Measurements from ENCODE around the gene ARHGAP9.
"Not testable (repeated sequence)": the region's sequence is repeated elsewhere in the genome, so short reads cannot be mapped to it uniquely, and the experiment has no call there.

The ARHGAP9 gene

GRCh38 chr12:57516617-57517153, 37.0 kb upstream of the ARHGAP9 start:
- Histone ChIP-seq H3K36me3 (ENCODE audit: insufficient read depth, insufficient read length, low read length) (peaks cover 75% of the 10 kb centered on the region), H3K27me3 (ENCODE audit: insufficient read depth, insufficient read length) (no peaks in the 10 kb centered on the region), H3K4me3 (ENCODE audit: insufficient read length, low read depth) (no peak overlapping the region), H3K4me1 (ENCODE audit: insufficient read depth, insufficient read length) (no peaks in the 10 kb centered on the region), H3K9ac (ENCODE audit: insufficient read length, low read depth) (no peak overlapping the region), H3K9me3 (ENCODE audit: insufficient read depth, low read length) (no peaks in the 10 kb centered on the region)
- TF ChIP-seq ZNF274 (IDR thresholded peaks at IDR 0.05; ENCODE audit: low read depth, low read length), result no peak
- TF ChIP-seq SUZ12 (IDR thresholded peaks at IDR 0.05; ENCODE audit: extremely low read depth, insufficient read depth, insufficient read length), result no peak
- TF ChIP-seq YY1 (IDR thresholded peaks at IDR 0.05; ENCODE audit: insufficient read depth, insufficient read length), result no peak
- no peak for DNase-seq (ENCODE audit: low read depth, low spot score)

GRCh38 chr12:57515934-57516541, 36.4 kb upstream of the ARHGAP9 start:
- Histone ChIP-seq H3K27me3 (ENCODE audit: insufficient read depth, insufficient read length) (no peaks in the 10 kb centered on the region), H3K36me3 (ENCODE audit: insufficient read depth, insufficient read length, low read length) (peaks cover 82% of the 10 kb centered on the region), H3K9me3 (ENCODE audit: insufficient read depth, low read length) (no peaks in the 10 kb centered on the region), H3K4me1 (ENCODE audit: insufficient read depth, insufficient read length) (no peaks in the 10 kb centered on the region), H3K4me3 (ENCODE audit: insufficient read length, low read depth) (no peak overlapping the region), H3K9ac (ENCODE audit: insufficient read length, low read depth) (no peak overlapping the region)
- TF ChIP-seq YY1 (IDR thresholded peaks at IDR 0.05; ENCODE audit: insufficient read depth, insufficient read length) (no peak), SUZ12 (IDR thresholded peaks at IDR 0.05; ENCODE audit: extremely low read depth, insufficient read depth, insufficient read length) (no peak)
- DNase-seq (ENCODE audit: low read depth, low spot score), result no peak

- peaks cover 87% of the 10 kb centered on the region for H3K36me3 ChIP-seq (ENCODE audit: insufficient read depth, insufficient read length, low read length)
- DNase-seq (ENCODE audit: low read depth, low spot score), result no peak
- no peak overlapping the region for H3K9ac ChIP-seq (ENCODE audit: insufficient read length, low read depth)
- no peak for TF ChIP-seq ZNF274 (IDR thresholded peaks at IDR 0.05; ENCODE audit: low read depth, low read length)
- no peak for TF ChIP-seq SUZ12 (IDR thresholded peaks at IDR 0.05; ENCODE audit: extremely low read depth, insufficient read depth, insufficient read length)
- no peak for TF ChIP-seq YY1 (IDR thresholded peaks at IDR 0.05; ENCODE audit: insufficient read depth, insufficient read length)
- H3K9me3 ChIP-seq (ENCODE audit: insufficient read depth, low read length), result no peaks in the 10 kb centered on the region
- H3K4me1 ChIP-seq (ENCODE audit: insufficient read depth, insufficient read length), result no peaks in the 10 kb centered on the region
- H3K4me3 ChIP-seq (ENCODE audit: insufficient read length, low read depth), result no peak overlapping the region
- no peaks in the 10 kb centered on the region for H3K27me3 ChIP-seq (ENCODE audit: insufficient read depth, insufficient read length)
These were observed 35.8 kb upstream of the ARHGAP9 start for GRCh38 chr12:57515408-57515933.

GRCh38 chr12:57514720-57515407, 35.2 kb upstream of the ARHGAP9 start:
- Histone ChIP-seq H3K9me3 (ENCODE audit: insufficient read depth, low read length) (no peaks in the 10 kb centered on the region), H3K27me3 (ENCODE audit: insufficient read depth, insufficient read length) (no peaks in the 10 kb centered on the region), H3K36me3 (ENCODE audit: insufficient read depth, insufficient read length, low read length) (peaks cover 93% of the 10 kb centered on the region), H3K9ac (ENCODE audit: insufficient read length, low read depth) (no peak overlapping the region), H3K4me3 (ENCODE audit: insufficient read length, low read depth) (no peak overlapping the region), H3K4me1 (ENCODE audit: insufficient read depth, insufficient read length) (no peaks in the 10 kb centered on the region)
- no peak for DNase-seq (ENCODE audit: low read depth, low spot score)
- TF ChIP-seq ZNF274 (IDR thresholded peaks at IDR 0.05; ENCODE audit: low read depth, low read length), result no peak
- TF ChIP-seq YY1 (IDR thresholded peaks at IDR 0.05; ENCODE audit: insufficient read depth, insufficient read length), result no peak
- no peak for TF ChIP-seq SUZ12 (IDR thresholded peaks at IDR 0.05; ENCODE audit: extremely low read depth, insufficient read depth, insufficient read length)

- DNase-seq (ENCODE audit: low read depth, low spot score); H3K4me1 ChIP-seq (ENCODE audit: insufficient read depth, insufficient read length); H3K9ac ChIP-seq (ENCODE audit: insufficient read length, low read depth); H3K9me3 ChIP-seq (ENCODE audit: insufficient read depth, low read length); H3K27me3 ChIP-seq (ENCODE audit: insufficient read depth, insufficient read length); H3K4me3 ChIP-seq (ENCODE audit: insufficient read length, low read depth): not testable (repeated sequence)
- H3K36me3 ChIP-seq (ENCODE audit: insufficient read depth, insufficient read length, low read length), result peaks cover 94% of the 10 kb centered on the region
These were observed 34.6 kb upstream of the ARHGAP9 start for GRCh38 chr12:57514246-57514645.

- H3K9me3 ChIP-seq (ENCODE audit: insufficient read depth, low read length); H3K27me3 ChIP-seq (ENCODE audit: insufficient read depth, insufficient read length); DNase-seq (ENCODE audit: low read depth, low spot score); H3K4me3 ChIP-seq (ENCODE audit: insufficient read length, low read depth); H3K4me1 ChIP-seq (ENCODE audit: insufficient read depth, insufficient read length); H3K9ac ChIP-seq (ENCODE audit: insufficient read length, low read depth): not testable (repeated sequence)
- peaks cover 94% of the 10 kb centered on the region for H3K36me3 ChIP-seq (ENCODE audit: insufficient read depth, insufficient read length, low read length)
These were observed 34.0 kb upstream of the ARHGAP9 start for GRCh38 chr12:57513677-57514076.

GRCh38 chr12:57513266-57513665, 33.6 kb upstream of the ARHGAP9 start:
- H3K27me3 ChIP-seq (ENCODE audit: insufficient read depth, insufficient read length), result no peaks in the 10 kb centered on the region
- peaks cover 94% of the 10 kb centered on the region for H3K36me3 ChIP-seq (ENCODE audit: insufficient read depth, insufficient read length, low read length)
- no peaks in the 10 kb centered on the region for H3K9me3 ChIP-seq (ENCODE audit: insufficient read depth, low read length)
- no peak for DNase-seq (ENCODE audit: low read depth, low spot score)
- H3K9ac ChIP-seq (ENCODE audit: insufficient read length, low read depth), result no peak overlapping the region
- no peak overlapping the region for H3K4me3 ChIP-seq (ENCODE audit: insufficient read length, low read depth)
- TF ChIP-seq SUZ12 (IDR thresholded peaks at IDR 0.05; ENCODE audit: extremely low read depth, insufficient read depth, insufficient read length) (no peak), ZNF274 (IDR thresholded peaks at IDR 0.05; ENCODE audit: low read depth, low read length) (no peak)
- no peaks in the 10 kb centered on the region for H3K4me1 ChIP-seq (ENCODE audit: insufficient read depth, insufficient read length)
